ENCODE results near the gene COLGALT1. TPM values are rescaled to one million over a fixed set of nuclear protein-coding genes. Genes with fewer than 3 reads are reported as not detected.

The COLGALT1 gene
- total and polyA plus RNA-seq, 10 of the 15 experiments (the other 5 are each of a cell fraction or from before 2014, with no cell fraction given): 1.2 to 78.8 (median 29.8) TPM

GRCh38 chr19:17522988-17523872, 32.2 kb upstream of the COLGALT1 start (continued):
- peak; percentile 92 for TF ChIP-seq IRF4 (IDR thresholded peaks at IDR 0.05; ENCODE audit: low read depth, low read length)
- TF ChIP-seq ZNF274 (IDR thresholded peaks at IDR 0.05; ENCODE audit: insufficient read depth, insufficient read length): no peak

GRCh38 chr19:17524651-17525050, 30.8 kb upstream of the COLGALT1 start:
- POLR2A ChIA-PET: interaction anchor here (0.5 to 4.3 kb wide), 2 partner anchors 13 to 49 kb away, joined by 3 to 33 read pairs; partner anchors contain the start of gene PGLS
- H3K36me3 ChIP-seq (ENCODE audit: control insufficient read depth in 2 of 2, insufficient read depth in 2 of 2, low read length in 1 of 2): no peaks in the 10 kb centered on the region; a peak in 1 of 4 replicates
- 100% methylated on average over 4 of the region's 4 CpGs for WGBS (ENCODE audit: insufficient coverage, insufficient replicate concordance, low lambda C conversion rate, missing lambda C conversion rate)

More at GRCh38 chr19:17524651-17525050, 30.8 kb upstream of the COLGALT1 start:
- Histone ChIP-seq H3K27ac (ENCODE audit: control insufficient read depth, insufficient read depth) (no peak overlapping the region), H3K9me3 (replicated peaks; ENCODE audit: control insufficient read depth, insufficient read depth, low read length) (peaks cover 9% of the 10 kb centered on the region), H3K9ac (ENCODE audit: control insufficient read depth, insufficient read depth, low read length) (no peak overlapping the region), H3K4me2 (ENCODE audit: control insufficient read depth, insufficient read depth) (no peak overlapping the region), H3K27me3 (replicated peaks in 1 of 2; ENCODE audit: control insufficient read depth in 2 of 2, insufficient read depth in 2 of 2, low read length in 1 of 2) (no peaks in the 10 kb centered on the region), H2AFZ (ENCODE audit: control insufficient read depth, low read depth, low read length) (no peak overlapping the region), H3K4me1 (ENCODE audit: control insufficient read depth, insufficient read depth, low read length) (peaks cover 59% of the 10 kb centered on the region), H3K79me2 (ENCODE audit: control insufficient read depth, insufficient read depth, low read length) (no peaks in the 10 kb centered on the region), H4K20me1 (ENCODE audit: control insufficient read depth, insufficient read depth) (no peaks in the 10 kb centered on the region), H3K4me3 (no peak overlapping the region)
- DNase-seq (ENCODE audit: low read depth, low spot score) (no peak), ATAC-seq (no peak), FAIRE-seq (no peak)
- ChIA-PET CTCF (interaction anchor here (1.3 to 4.0 kb wide), 4 partner anchors 13 to 58 kb away, joined by 3 to 19 read pairs (median 12); partner anchors contain the start of gene PGLS), SMC1A (ENCODE audit: uncharacterized antibody, unreplicated experiment) (interaction anchor here (1.0 to 3.6 kb wide), 3 partner anchors 13 to 225 kb away, joined by 3 to 15 read pairs (median 3); partner anchors contain the start of gene PGLS), RAD21 (ENCODE audit: unreplicated experiment) (interaction anchor here (2.9 kb wide), 1 partner anchor 14 kb away, joined by 14 read pairs; the partner anchor contains the start of gene PGLS)
- BruUV-seq (replicated peaks): no TSS peak
- intact Hi-C loops (cut with micrococcal nuclease; ENCODE audit: unreplicated experiment): no loop called here
- in situ Hi-C loops (cut with MboI): no loop called here
- peak; percentile 89 for TF ChIP-seq SMARCA5 (IDR thresholded peaks at IDR 0.05)
- no peak for TF ChIP-seq SIN3A (IDR thresholded peaks at IDR 0.05; ENCODE audit: low read depth, low read length)
- TF ChIP-seq RUNX3 (IDR thresholded peaks at IDR 0.05; ENCODE audit: low read length): 0 out of 2 replicates have a peak, but pooled peaks have one; percentile 11
- 0 out of 2 replicates have a peak, but pooled peaks have one; percentile 54 for TF ChIP-seq ZNF217 (IDR thresholded peaks at IDR 0.05)

All from GM12878 (cell line).